Chondrocyte (in vitro differentiated cells): ENCODE measurements around the gene SRMS. TPM values are rescaled to one million over a fixed set of nuclear protein-coding genes. Genes with fewer than 3 reads are reported as not detected.

Source experiments
- DNase-seq: peaks from one replicate; pipeline ENCODE4 v3.0.0; 2021; ENCODE audit warnings: mixed read lengths, low spot score
- H3K27ac Mint-ChIP-seq: one replicate; pipeline ENCODE4 v1.8.0; 2021; ENCODE audit warnings: mild to moderate bottlenecking, moderate library complexity, mixed read lengths; ENCODE audit not compliant: unreplicated experiment
- H3K27me3 Mint-ChIP-seq: 2 replicates; pipeline ENCODE4 v1.8.0; 2021; ENCODE audit warnings: low read depth, mixed read lengths
- H3K36me3 Mint-ChIP-seq: 2 replicates; pipeline ENCODE4 v1.8.0; 2021; ENCODE audit warnings: low read depth, mixed read lengths
- H3K4me1 Mint-ChIP-seq: 2 replicates; pipeline ENCODE4 v1.8.0; 2021; ENCODE audit warnings: low read depth, mild to moderate bottlenecking, mixed read lengths
- H3K4me3 Mint-ChIP-seq: one replicate; pipeline ENCODE4 v1.8.0; 2021; ENCODE audit warnings: mild to moderate bottlenecking, moderate library complexity, mixed read lengths; ENCODE audit not compliant: unreplicated experiment
- H3K9me3 Mint-ChIP-seq: 2 replicates; pipeline ENCODE4 v1.8.0; 2021; ENCODE audit warnings: low read depth, mixed read lengths
- CTCF ChIP-seq: fragments of 200-600 bp; sonication (generic); IDR thresholded peaks from 2 replicates; pipeline ENCODE4 v1.5.0; 2021; ENCODE audit warnings: antibody characterized with exemption, mild to moderate bottlenecking, moderate library complexity
- total RNA-seq: library from RNA; stranded (reverse); gene quantifications from 3 replicates; pipeline ENCODE4 v1.2.1, GENCODE V29; 2021

SRMS gene
- total RNA-seq, 1 donor from 2014 or later: not detected

- no peak for DNase-seq
- no peak overlapping the region for H3K4me3 Mint-ChIP-seq
- H3K36me3 Mint-ChIP-seq: no peaks in the 10 kb centered on the region
- peaks cover 5% of the 10 kb centered on the region for H3K9me3 Mint-ChIP-seq
- H3K27me3 Mint-ChIP-seq: no peaks in the 10 kb centered on the region
- H3K4me1 Mint-ChIP-seq: no peaks in the 10 kb centered on the region
- no peak overlapping the region for H3K27ac Mint-ChIP-seq
- no peak for TF ChIP-seq CTCF
These were observed 52.3 kb downstream of the SRMS start for GRCh38 chr20:63495167-63495720.

GRCh38 chr20:63494420-63495166 lies 53.0 kb downstream of the SRMS start:
- DNase-seq: peak; percentile 87
- H3K36me3 Mint-ChIP-seq: no peaks in the 10 kb centered on the region
- H3K27ac Mint-ChIP-seq: no peak overlapping the region
- peaks cover 5% of the 10 kb centered on the region for H3K9me3 Mint-ChIP-seq
- peaks cover 2% of the 10 kb centered on the region for H3K27me3 Mint-ChIP-seq
- H3K4me1 Mint-ChIP-seq: no peaks in the 10 kb centered on the region
- no peak overlapping the region for H3K4me3 Mint-ChIP-seq
- TF ChIP-seq CTCF: no peak

GRCh38 chr20:63494084-63494419 lies 53.5 kb downstream of the SRMS start:
- no peaks in the 10 kb centered on the region for H3K4me1 Mint-ChIP-seq
- H3K36me3 Mint-ChIP-seq: no peaks in the 10 kb centered on the region
- peak; percentile 76 for DNase-seq
- H3K27me3 Mint-ChIP-seq: peaks cover 2% of the 10 kb centered on the region
- no peak overlapping the region for H3K27ac Mint-ChIP-seq
- H3K4me3 Mint-ChIP-seq: no peak overlapping the region
- no peak for TF ChIP-seq CTCF
- H3K9me3 Mint-ChIP-seq: peaks cover 5% of the 10 kb centered on the region

GRCh38 chr20:63493563-63494020 lies 54.0 kb downstream of the SRMS start:
- H3K4me3 Mint-ChIP-seq: no peak overlapping the region
- peaks cover 4% of the 10 kb centered on the region for H3K27me3 Mint-ChIP-seq
- H3K9me3 Mint-ChIP-seq: peaks cover 5% of the 10 kb centered on the region
- H3K36me3 Mint-ChIP-seq: no peaks in the 10 kb centered on the region
- no peak for TF ChIP-seq CTCF
- peak; percentile 83 for DNase-seq
- H3K4me1 Mint-ChIP-seq: no peaks in the 10 kb centered on the region
- no peak overlapping the region for H3K27ac Mint-ChIP-seq

- no peaks in the 10 kb centered on the region for H3K36me3 Mint-ChIP-seq
These were observed 54.6 kb downstream of the SRMS start for GRCh38 chr20:63492982-63493381.

More at GRCh38 chr20:63492982-63493381, 54.6 kb downstream of the SRMS start:
- no peak overlapping the region for H3K4me3 Mint-ChIP-seq
- H3K27ac Mint-ChIP-seq: no peak overlapping the region
- peaks cover 4% of the 10 kb centered on the region for H3K27me3 Mint-ChIP-seq
- no peaks in the 10 kb centered on the region for H3K4me1 Mint-ChIP-seq
- no peak for TF ChIP-seq CTCF
- DNase-seq: peak; percentile 59
- peaks cover 5% of the 10 kb centered on the region for H3K9me3 Mint-ChIP-seq
